Smooth muscle cell (in vitro differentiated cells): ENCODE data around the gene DHRS11. TPM values are rescaled to one million over a fixed set of nuclear protein-coding genes. Genes with fewer than 3 reads are reported as not detected.

ENCODE experiments used
- DNase-seq: peaks from one replicate; lab custom pipeline; 2025; ENCODE audit not compliant: unreplicated experiment; lab: John Stamatoyannopoulos, UW
- H2AFZ ChIP-seq: fragments of 200-600 bp; sonication (generic); 2 replicates; pipeline ENCODE4 v1.6.0; 2016; ENCODE audit warnings: antibody characterized with exemption, low read depth, mild to moderate bottlenecking
- H3F3A ChIP-seq: fragments of 200-600 bp; sonication (generic); 2 replicates; pipeline ENCODE4 v1.6.0; 2017; ENCODE audit warnings: antibody characterized with exemption, low read depth
- H3K27ac ChIP-seq: fragments of 200-600 bp; sonication (generic); 2 replicates; pipeline ENCODE4 v1.5.1; 2016; ENCODE audit warnings: low read depth, mild to moderate bottlenecking
- H3K27me3 ChIP-seq: fragments of 200-600 bp; sonication (generic); 2 replicates; pipeline ENCODE4 v1.6.1; 2016; ENCODE audit warnings: low read depth, mild to moderate bottlenecking
- H3K36me3 ChIP-seq: fragments of 200-600 bp; sonication (generic); 2 replicates; pipeline ENCODE4 v1.5.1; 2016; ENCODE audit warnings: low read depth
- H3K4me1 ChIP-seq: fragments of 200-600 bp; sonication (generic); 2 replicates; pipeline ENCODE4 v1.5.1; 2016; ENCODE audit warnings: low read depth
- H3K4me2 ChIP-seq: fragments of 200-600 bp; sonication (generic); 2 replicates; pipeline ENCODE4 v1.6.0; 2016; ENCODE audit warnings: mild to moderate bottlenecking
- H3K4me3 ChIP-seq: fragments of 200-600 bp; sonication (generic); 2 replicates; pipeline ENCODE4 v1.5.1; 2016; ENCODE audit warnings: mild to moderate bottlenecking
- H3K79me2 ChIP-seq: fragments of 200-600 bp; sonication (generic); 2 replicates; pipeline ENCODE4 v1.6.0; 2016; ENCODE audit warnings: low read depth, mild to moderate bottlenecking
- H3K9ac ChIP-seq: fragments of 200-600 bp; sonication (generic); 2 replicates; pipeline ENCODE4 v1.6.0; 2016; ENCODE audit warnings: low read depth
- H3K9me3 ChIP-seq: fragments of 200-600 bp; sonication (generic); replicated peaks from 2 replicates; pipeline ENCODE4 v1.5.1; 2016; ENCODE audit warnings: low read depth
- H4K20me1 ChIP-seq: fragments of 200-600 bp; sonication (generic); 2 replicates; pipeline ENCODE4 v1.6.0; 2016; ENCODE audit warnings: low read depth
- CTCF ChIP-seq: fragments of 200-600 bp; sonication (generic); IDR thresholded peaks from 2 replicates; pipeline ENCODE4 v1.5.1; 2017; ENCODE audit warnings: borderline replicate concordance, mild to moderate bottlenecking, antibody characterized with exemption; ENCODE audit not compliant: insufficient read depth, poor library complexity, severe bottlenecking
- WGBS: methylation state at CpG from one replicate; pipeline ENCODE4 v1.1.7; 2016; ENCODE audit warnings: low lambda C conversion rate; 5-methylcytosine and 5-hydroxymethylcytosine counted together
- polyA plus RNA-seq: library from polyadenylated mRNA; unstranded; fragments of >200 nt; fragmentation: Nextera tagmentation; extraction: Ambion mirVana; gene quantifications from 2 replicates; pipeline ENCODE4 v1.2.1, GENCODE V29; 2016
- total RNA-seq: library from RNA; depleted of rRNA; stranded (reverse); fragments of >200 nt; gene quantifications from 2 replicates; pipeline ENCODE4 v1.2.3, GENCODE V29; 2014

The DHRS11 gene
- total and polyA plus RNA-seq, 2 experiments from 2014 or later = 3.1 to 9.4 TPM

- Histone ChIP-seq H3K79me2 (peaks cover 60% of the 10 kb centered on the region), H3K27ac (peak within 1 kb of the TSS; percentile 99), H3K4me3 (peak within 1 kb of the TSS; percentile 100), H4K20me1 (peaks cover 37% of the 10 kb centered on the region), H3K9ac (peak within 1 kb of the TSS; percentile 99), H3K36me3 (no peaks in the 10 kb centered on the region), H3K27me3 (no peaks in the 10 kb centered on the region), H3K9me3 (no peaks in the 10 kb centered on the region), H2AFZ (peak within 1 kb of the TSS; percentile 99), H3K4me1 (peaks cover 27% of the 10 kb centered on the region), H3K4me2 (peak within 1 kb of the TSS; percentile 95), H3F3A (peaks cover 15% of the 10 kb centered on the region)
- WGBS = 1% methylated on average over 54 of the region's 71 CpGs
- no peak for TF ChIP-seq CTCF
- DNase-seq = peak; percentile 96
Observed at GRCh38 chr17:36544307-36545076, 47.2 kb upstream of the DHRS11 start, which contains the start of gene GGNBP2. TSS of gene GGNBP2 (plus strand) at chr17:36544919. CDS start at chr17:36545725, 806 bp downstream.

GRCh38 chr17:36545077-36545464 is 46.6 kb upstream of the DHRS11 start:
- peak; percentile 96 for DNase-seq
- Histone ChIP-seq H3K36me3 (no peaks in the 10 kb centered on the region), H3K4me1 (peaks cover 27% of the 10 kb centered on the region), H3K9me3 (no peaks in the 10 kb centered on the region), H3K27ac (peak overlapping the region; percentile 99), H4K20me1 (peaks cover 42% of the 10 kb centered on the region), H3K27me3 (no peaks in the 10 kb centered on the region), H3F3A (peaks cover 15% of the 10 kb centered on the region), H3K4me3 (peak overlapping the region; percentile 100), H3K9ac (peak overlapping the region; percentile 99), H3K4me2 (peak overlapping the region; percentile 95), H2AFZ (peak overlapping the region; percentile 85), H3K79me2 (peaks cover 66% of the 10 kb centered on the region)
- TF ChIP-seq CTCF = no peak
- 0% methylated on average over 9 of the region's 38 CpGs for WGBS

- Histone ChIP-seq H2AFZ (no peak overlapping the region), H4K20me1 (peaks cover 49% of the 10 kb centered on the region), H3K4me3 (peak overlapping the region; percentile 100), H3K9ac (peak overlapping the region; percentile 99), H3K4me1 (peaks cover 27% of the 10 kb centered on the region), H3K79me2 (peaks cover 73% of the 10 kb centered on the region), H3K36me3 (no peaks in the 10 kb centered on the region), H3K9me3 (no peaks in the 10 kb centered on the region), H3K4me2 (peak overlapping the region; percentile 95), H3K27me3 (no peaks in the 10 kb centered on the region), H3F3A (peaks cover 15% of the 10 kb centered on the region), H3K27ac (peak overlapping the region; percentile 93)
- peak; percentile 93 for DNase-seq
- TF ChIP-seq CTCF = no peak
- 1% methylated on average over 34 of the region's 60 CpGs for WGBS
Observed at GRCh38 chr17:36545465-36546417, 45.9 kb upstream of the DHRS11 start.
